ENCODE measurements around the gene PCDHGA4.
"Not testable (repeated sequence)": the region's sequence is repeated elsewhere in the genome, so short reads cannot be mapped to it uniquely, and the experiment has no call there.

Gene PCDHGA4

GRCh38 chr5:141343953-141344463, 10.8 kb upstream of the PCDHGA4 start:
- no peak for TF ChIP-seq FOXP2 (optimal IDR thresholded peaks at IDR 0.05; ENCODE audit: control extremely low read depth, extremely low read length, insufficient read depth)
- no peak for TF ChIP-seq POLR2AphosphoS5 (IDR thresholded peaks at IDR 0.05; ENCODE audit: borderline replicate concordance, low read depth, low read length)
- no peak for TF ChIP-seq EZH2 (IDR thresholded peaks at IDR 0.05)
- Histone ChIP-seq H3K9me3 (ENCODE audit: low read depth, low read length) (no peaks in the 10 kb centered on the region), H3K9ac (ENCODE audit: insufficient read length) (no peak overlapping the region), H3K4me3 (no peak overlapping the region), H3K36me3 (ENCODE audit: insufficient read depth, low read length) (no peaks in the 10 kb centered on the region), H3K27ac (no peak overlapping the region)
- DNase-seq (ENCODE audit: low read depth, low spot score) = no peak

- no peak overlapping the region for H3K9ac ChIP-seq (ENCODE audit: insufficient read length)
- no peak overlapping the region for H3K27ac ChIP-seq
- no peak for DNase-seq (ENCODE audit: low read depth, low spot score)
- H3K9me3 ChIP-seq (ENCODE audit: low read depth, low read length) = no peaks in the 10 kb centered on the region
- H3K4me3 ChIP-seq = no peak overlapping the region
- no peaks in the 10 kb centered on the region for H3K36me3 ChIP-seq (ENCODE audit: insufficient read depth, low read length)
- TF ChIP-seq FOXP2 (optimal IDR thresholded peaks at IDR 0.05; ENCODE audit: control extremely low read depth, extremely low read length, insufficient read depth) (no peak), EZH2 (IDR thresholded peaks at IDR 0.05) (no peak), POLR2AphosphoS5 (IDR thresholded peaks at IDR 0.05; ENCODE audit: borderline replicate concordance, low read depth, low read length) (no peak)
These were observed 9.5 kb upstream of the PCDHGA4 start for GRCh38 chr5:141345327-141345726.

GRCh38 chr5:141346017-141346416, 8.8 kb upstream of the PCDHGA4 start:
- H3K9ac ChIP-seq (ENCODE audit: insufficient read length); H3K36me3 ChIP-seq (ENCODE audit: insufficient read depth, low read length); H3K27ac ChIP-seq; DNase-seq (ENCODE audit: low read depth, low spot score); H3K9me3 ChIP-seq (ENCODE audit: low read depth, low read length); H3K4me3 ChIP-seq: not testable (repeated sequence)

GRCh38 chr5:141349917-141350619, 4.8 kb upstream of the PCDHGA4 start, which contains the start of gene PCDHGB1:
Gene PCDHGB1, plus strand, starts transcription at chr5:141350099. Its CDS starts 162 bp downstream, at chr5:141350261.
- Histone ChIP-seq H3K36me3 (ENCODE audit: insufficient read depth, low read length) (no peaks in the 10 kb centered on the region), H3K4me3 (peak within 1 kb of the TSS; percentile 21; the same call in 1 of the 2 replicates), H3K9me3 (ENCODE audit: low read depth, low read length) (no peaks in the 10 kb centered on the region; the same call in 1 of the 2 replicates), H3K9ac (ENCODE audit: insufficient read length) (no peak within 1 kb of the TSS), H3K27ac (no peak within 1 kb of the TSS)
- TF ChIP-seq POLR2AphosphoS5 (IDR thresholded peaks at IDR 0.05; ENCODE audit: borderline replicate concordance, low read depth, low read length) (no peak), EZH2 (IDR thresholded peaks at IDR 0.05) (no peak), FOXP2 (optimal IDR thresholded peaks at IDR 0.05; ENCODE audit: control extremely low read depth, extremely low read length, insufficient read depth) (no peak)
- DNase-seq (ENCODE audit: low read depth, low spot score) = no peak

- Histone ChIP-seq H3K9me3 (ENCODE audit: low read depth, low read length) (no peaks in the 10 kb centered on the region; the same call in 1 of the 2 replicates), H3K27ac (no peak overlapping the region), H3K4me3 (no peak overlapping the region), H3K9ac (ENCODE audit: insufficient read length) (no peak overlapping the region), H3K36me3 (ENCODE audit: insufficient read depth, low read length) (no peaks in the 10 kb centered on the region)
- no peak for DNase-seq (ENCODE audit: low read depth, low spot score)
- TF ChIP-seq POLR2AphosphoS5 (IDR thresholded peaks at IDR 0.05; ENCODE audit: borderline replicate concordance, low read depth, low read length) = no peak
- no peak for TF ChIP-seq FOXP2 (optimal IDR thresholded peaks at IDR 0.05; ENCODE audit: control extremely low read depth, extremely low read length, insufficient read depth)
- no peak for TF ChIP-seq EZH2 (IDR thresholded peaks at IDR 0.05)
These were observed 3.2 kb upstream of the PCDHGA4 start for GRCh38 chr5:141351591-141351990.

- H3K9me3 ChIP-seq (ENCODE audit: low read depth, low read length) = no peaks in the 10 kb centered on the region; the same call in 1 of the 2 replicates
- H3K27ac ChIP-seq = no peak overlapping the region
- H3K36me3 ChIP-seq (ENCODE audit: insufficient read depth, low read length) = no peaks in the 10 kb centered on the region
- no peak overlapping the region for H3K9ac ChIP-seq (ENCODE audit: insufficient read length)
- no peak for DNase-seq (ENCODE audit: low read depth, low spot score)
- no peak overlapping the region for H3K4me3 ChIP-seq
- TF ChIP-seq POLR2AphosphoS5 (IDR thresholded peaks at IDR 0.05; ENCODE audit: borderline replicate concordance, low read depth, low read length) (no peak), EZH2 (IDR thresholded peaks at IDR 0.05) (no peak), FOXP2 (optimal IDR thresholded peaks at IDR 0.05; ENCODE audit: control extremely low read depth, extremely low read length, insufficient read depth) (no peak)
These were observed 820 bp downstream of the PCDHGA4 start for GRCh38 chr5:141355641-141356040.

- TF ChIP-seq FOXP2 (optimal IDR thresholded peaks at IDR 0.05; ENCODE audit: control extremely low read depth, extremely low read length, insufficient read depth) = no peak
- no peak for TF ChIP-seq EZH2 (IDR thresholded peaks at IDR 0.05)
- H3K9ac ChIP-seq (ENCODE audit: insufficient read length) = no peak overlapping the region
- no peak overlapping the region for H3K27ac ChIP-seq
- H3K4me3 ChIP-seq = no peak overlapping the region
- no peak for DNase-seq (ENCODE audit: low read depth, low spot score)
- H3K9me3 ChIP-seq (ENCODE audit: low read depth, low read length) = no peaks in the 10 kb centered on the region; the same call in 1 of the 2 replicates
- H3K36me3 ChIP-seq (ENCODE audit: insufficient read depth, low read length) = no peaks in the 10 kb centered on the region
These were observed 1.3 kb downstream of the PCDHGA4 start for GRCh38 chr5:141356133-141356532.

GRCh38 chr5:141356950-141357349, 2.1 kb downstream of the PCDHGA4 start:
- TF ChIP-seq EZH2 (IDR thresholded peaks at IDR 0.05) (no peak), POLR2AphosphoS5 (IDR thresholded peaks at IDR 0.05; ENCODE audit: borderline replicate concordance, low read depth, low read length) (no peak), FOXP2 (optimal IDR thresholded peaks at IDR 0.05; ENCODE audit: control extremely low read depth, extremely low read length, insufficient read depth) (no peak)
- Histone ChIP-seq H3K36me3 (ENCODE audit: insufficient read depth, low read length) (no peaks in the 10 kb centered on the region), H3K9ac (ENCODE audit: insufficient read length) (no peak overlapping the region), H3K4me3 (no peak overlapping the region), H3K9me3 (ENCODE audit: low read depth, low read length) (no peaks in the 10 kb centered on the region; the same call in 1 of the 2 replicates), H3K27ac (no peak overlapping the region)
- no peak for DNase-seq (ENCODE audit: low read depth, low spot score)

Measured in SK-N-MC (cell line).